HG03565 (cell line): ENCODE data around the gene CDRT4.

Experiments
- ATAC-seq: cut with Tn5 transposase; IDR thresholded peaks from one replicate; pipeline ENCODE4 v1.9.1; 2021; ENCODE audit warnings: mild to moderate bottlenecking, moderate library complexity; ENCODE audit not compliant: unreplicated experiment

Gene CDRT4

GRCh38 chr17:15436473-15437302 is 30.7 kb downstream of the CDRT4 start:
- no peak for ATAC-seq

GRCh38 chr17:15434956-15435355 is 32.5 kb downstream of the CDRT4 start:
- no peak for ATAC-seq

- ATAC-seq = no peak
Observed at GRCh38 chr17:15432807-15433611, 34.4 kb downstream of the CDRT4 start.

- ATAC-seq = no peak
Observed at GRCh38 chr17:15431766-15432165, 35.7 kb downstream of the CDRT4 start.

- no peak for ATAC-seq
Observed at GRCh38 chr17:15431196-15431595, 36.2 kb downstream of the CDRT4 start.

GRCh38 chr17:15424521-15424920 is 42.9 kb downstream of the CDRT4 start:
- no peak for ATAC-seq

- ATAC-seq = no peak
Observed at GRCh38 chr17:15422392-15422965, 44.9 kb downstream of the CDRT4 start.

GRCh38 chr17:15418781-15419180 is 48.6 kb downstream of the CDRT4 start:
- no peak for ATAC-seq

- ATAC-seq = no peak
Observed at GRCh38 chr17:15414532-15415306, 52.7 kb downstream of the CDRT4 start.

- ATAC-seq = no peak
Observed at GRCh38 chr17:15413101-15413771, 54.2 kb downstream of the CDRT4 start.

GRCh38 chr17:15412606-15413005 is 54.8 kb downstream of the CDRT4 start:
- ATAC-seq = no peak

GRCh38 chr17:15411384-15412198 is 55.8 kb downstream of the CDRT4 start:
- no peak for ATAC-seq

- no peak for ATAC-seq
Observed at GRCh38 chr17:15409721-15410250, 57.6 kb downstream of the CDRT4 start.

GRCh38 chr17:15408803-15409202 is 58.6 kb downstream of the CDRT4 start:
- ATAC-seq = no peak

- ATAC-seq = no peak
Observed at GRCh38 chr17:15406081-15406480, 61.3 kb downstream of the CDRT4 start.

- no peak for ATAC-seq
Observed at GRCh38 chr17:15405058-15405415, 62.4 kb downstream of the CDRT4 start.

- ATAC-seq = no peak
Observed at GRCh38 chr17:15404106-15405057, 63.0 kb downstream of the CDRT4 start.

- no peak for ATAC-seq
Observed at GRCh38 chr17:15403276-15403939, 64.0 kb downstream of the CDRT4 start.
